Right ventricle myocardium superior (tissue), 1 donor: ENCODE data around the gene RBM38. TPM values are rescaled to one million over a fixed set of nuclear protein-coding genes. Genes with fewer than 3 reads are reported as not detected.

Source experiments
- ATAC-seq: fragments of 200-7000 bp; cut with Tn5 transposase; one replicate; pipeline ENCODE4 v1.9.1; 2020; ENCODE audit warnings: mild to moderate bottlenecking; ENCODE audit not compliant: poor library complexity
- DNase-seq: peaks from one replicate; pipeline ENCODE4 v3.0.0-alpha.2; 2020
- intact Hi-C: fragments of 100-400 bp; cut with DNase I; formaldehyde crosslinking; loops from one replicate; pipeline ENCODE4 v1.11.2; 2022
- total RNA-seq: library from RNA; stranded (reverse); fragmentation: NEBNext Ultra II Directional; extraction: Animal tissue kit (Norgen Biotek cat#: 25700); gene quantifications from one replicate; pipeline ENCODE4 v1.2.1, GENCODE V29; 2021
- donor health status: DM: no; HTN: yes; CAD: no; lungs with severe emphysema.

The RBM38 gene
- total RNA-seq, 1 donor from 2014 or later: 91.5 TPM

DNA sequence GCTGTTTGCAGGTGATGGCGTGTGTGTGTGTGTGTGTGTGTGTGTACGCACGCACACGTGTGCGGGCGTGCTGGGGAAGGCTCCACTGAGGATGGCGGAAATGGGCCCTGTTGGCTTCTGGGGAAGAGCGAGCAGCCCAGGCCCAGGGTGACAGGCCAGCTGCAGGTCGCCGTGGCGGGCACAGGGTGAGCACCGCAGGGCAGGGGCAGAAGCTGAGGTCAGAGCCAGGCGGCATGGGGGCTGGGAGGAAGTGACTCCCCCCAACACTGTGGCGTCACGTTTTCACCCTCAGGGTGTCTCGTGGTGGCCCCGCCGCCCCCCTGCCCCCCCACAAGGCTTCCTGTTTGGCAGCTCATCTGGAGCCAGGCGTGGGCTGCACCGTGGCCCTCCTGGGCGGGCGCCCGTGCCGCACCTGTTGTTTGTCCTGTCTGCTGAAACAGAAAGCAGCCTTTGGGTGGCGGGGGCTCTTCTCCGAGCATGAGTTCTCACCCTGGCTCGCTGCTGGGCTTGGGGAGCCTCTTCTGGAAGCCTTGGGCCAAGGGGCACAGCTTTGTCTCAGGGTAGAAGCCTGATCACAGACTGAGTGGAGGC is 7.1 kb downstream of the RBM38 start:
- peak; percentile 5 for ATAC-seq
- intact Hi-C loops: loop anchor here (5.0 kb wide), 1 partner anchor 59 kb away; no protein-coding TSS in a partner anchor
- peak; percentile 70 for DNase-seq

DNA sequence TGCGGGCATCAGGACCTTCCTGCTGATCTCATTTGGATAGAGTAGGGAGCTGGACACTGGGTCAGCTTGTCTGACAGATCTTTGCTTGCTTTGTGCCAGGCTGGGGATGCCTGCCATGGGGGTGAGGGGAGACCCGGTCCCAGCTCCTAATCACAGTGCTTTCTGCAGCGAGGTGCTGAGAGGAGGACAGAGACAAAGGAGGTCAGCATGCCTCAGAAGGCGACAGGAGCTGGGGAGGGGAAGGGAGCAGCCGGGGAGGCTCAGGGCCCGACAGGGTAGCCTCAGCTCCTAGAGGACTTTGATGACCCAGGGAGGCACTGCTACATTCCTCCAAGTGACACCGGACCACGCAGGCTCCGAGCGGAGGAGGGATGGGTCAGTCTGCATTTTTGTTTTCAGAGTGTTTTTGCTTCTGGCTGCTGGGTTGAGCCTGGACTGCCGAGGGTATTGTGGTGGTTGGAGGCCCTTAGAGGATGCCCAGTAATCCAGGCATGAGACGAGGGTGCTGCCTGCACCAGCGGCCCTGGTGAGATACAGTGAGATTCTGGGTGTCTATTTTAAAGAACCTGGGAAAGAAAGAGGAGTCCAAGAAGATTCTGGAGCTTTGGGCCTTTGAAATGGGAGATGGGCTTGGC is 7.8 kb downstream of the RBM38 start:
- DNase-seq: peak; percentile 15
- intact Hi-C loops: loop anchor here (5.0 kb wide), 1 partner anchor 58 kb away; no protein-coding TSS in a partner anchor
- ATAC-seq: no peak

DNA sequence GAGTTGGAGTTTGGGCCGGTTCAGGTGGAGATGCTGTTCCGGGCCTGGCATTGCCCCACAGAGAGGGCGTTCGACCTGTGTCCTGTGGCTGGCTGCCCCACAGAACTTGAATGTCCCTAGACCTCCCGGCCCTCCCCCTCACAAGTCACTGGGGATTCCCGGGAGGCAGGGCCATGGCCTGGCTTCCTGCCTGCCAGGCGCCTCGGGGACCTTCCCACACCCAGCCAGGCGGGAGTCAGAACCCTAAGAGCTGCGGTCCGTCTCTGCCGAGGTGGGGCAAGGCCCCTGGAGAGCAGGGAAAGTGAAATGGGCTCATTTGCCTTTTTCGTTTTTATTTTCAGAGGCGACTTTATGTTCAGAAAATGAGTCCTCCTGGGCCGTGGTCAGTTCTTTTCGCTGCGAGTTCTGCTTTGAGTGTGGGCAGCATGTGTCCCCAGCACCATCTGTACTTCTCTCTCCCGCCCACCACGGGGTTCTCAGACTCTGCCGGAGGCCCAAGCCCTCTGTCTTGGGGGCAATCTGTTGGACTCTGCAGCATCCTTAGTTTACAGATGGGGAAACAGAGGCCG is 8.5 kb downstream of the RBM38 start:
- intact Hi-C loops: loop anchor here (5.0 kb wide), 1 partner anchor 58 kb away; no protein-coding TSS in a partner anchor
- peak; percentile 67 for DNase-seq
- peak; percentile 30 for ATAC-seq

DNA sequence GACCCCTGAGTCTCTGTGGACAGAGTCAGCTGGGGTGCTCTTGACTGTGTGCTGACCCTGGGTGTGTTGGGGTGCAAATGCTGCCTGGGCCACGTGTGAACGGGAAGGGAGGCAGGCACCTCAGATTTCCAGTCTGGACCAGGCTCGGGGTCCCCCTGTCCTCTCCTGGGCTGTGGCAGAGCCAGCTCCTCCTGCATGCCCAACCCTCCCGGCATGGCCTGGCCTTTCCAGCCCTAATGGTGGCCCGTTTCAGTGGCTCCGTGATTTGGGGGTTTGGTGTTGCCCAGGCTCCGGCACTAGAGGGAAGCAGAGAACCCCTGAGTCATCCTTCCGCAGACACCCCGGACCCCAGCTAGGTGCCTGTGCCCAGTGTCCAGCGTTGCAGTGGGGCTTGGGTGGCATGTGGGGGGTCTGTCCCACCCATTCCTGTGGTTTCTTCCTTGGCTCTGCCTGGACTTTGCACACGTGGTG is 9.1 kb downstream of the RBM38 start:
- DNase-seq: peak; percentile 39
- ATAC-seq: no peak
- intact Hi-C loops: no loop called here

DNA sequence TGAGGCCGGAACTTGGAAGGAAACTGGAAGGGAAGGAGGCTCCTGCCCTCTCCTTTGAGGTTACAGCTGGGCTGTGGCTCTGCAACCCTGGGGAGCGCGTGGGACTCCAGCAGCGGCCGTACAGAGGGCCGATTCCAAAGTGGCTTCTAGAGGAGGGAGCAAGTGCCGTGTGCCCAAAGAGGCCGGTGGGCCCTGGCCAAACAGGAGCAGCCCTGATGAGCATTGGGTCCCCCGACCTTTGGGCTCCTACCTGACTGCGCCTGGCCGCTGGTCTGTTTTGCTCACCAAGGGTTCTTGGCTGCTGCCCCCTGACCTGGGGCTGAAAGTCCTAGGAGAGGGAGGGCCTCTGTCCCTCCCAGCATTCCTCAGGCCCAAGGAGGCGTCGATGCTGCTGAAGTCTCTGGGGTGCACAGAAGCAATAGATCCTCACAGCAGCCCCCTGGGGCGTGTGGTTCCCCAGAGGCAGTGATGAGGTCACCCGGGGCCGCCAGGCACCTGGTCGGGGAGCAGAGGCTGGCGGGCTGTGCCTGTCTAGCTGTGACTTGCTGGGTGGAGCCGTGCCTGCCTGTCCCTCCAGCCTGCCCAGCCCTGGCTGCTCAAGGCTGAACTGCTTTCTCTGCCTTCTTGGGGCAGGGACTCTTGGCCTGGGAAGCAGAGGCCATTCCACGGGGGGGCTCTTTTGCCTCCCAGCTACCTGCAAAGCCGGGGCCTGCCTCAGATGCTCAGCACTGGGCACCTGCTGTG is 9.8 kb downstream of the RBM38 start:
- intact Hi-C loops: no loop called here
- peak; percentile 42 for DNase-seq
- no peak for ATAC-seq

DNA sequence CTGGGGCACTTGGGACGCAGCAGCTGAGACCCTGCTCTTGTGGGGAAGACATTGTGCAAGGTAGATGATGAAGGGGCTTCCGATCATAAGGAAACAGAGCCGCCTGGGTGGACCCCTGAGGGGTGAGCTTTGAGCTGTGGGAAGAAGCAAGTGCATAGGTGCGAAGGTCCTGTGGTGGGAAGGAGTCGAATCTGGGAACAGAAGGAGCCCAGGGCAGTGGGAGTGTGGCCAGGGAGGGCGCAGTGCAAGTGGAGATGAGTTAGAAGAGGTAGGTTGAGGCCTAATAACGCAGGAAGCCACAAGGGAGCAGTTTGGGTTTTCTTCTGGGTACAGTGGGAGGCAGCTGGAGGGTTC is 10.3 kb downstream of the RBM38 start:
- intact Hi-C loops: no loop called here
- ATAC-seq: no peak
- DNase-seq: peak; percentile 16

DNA sequence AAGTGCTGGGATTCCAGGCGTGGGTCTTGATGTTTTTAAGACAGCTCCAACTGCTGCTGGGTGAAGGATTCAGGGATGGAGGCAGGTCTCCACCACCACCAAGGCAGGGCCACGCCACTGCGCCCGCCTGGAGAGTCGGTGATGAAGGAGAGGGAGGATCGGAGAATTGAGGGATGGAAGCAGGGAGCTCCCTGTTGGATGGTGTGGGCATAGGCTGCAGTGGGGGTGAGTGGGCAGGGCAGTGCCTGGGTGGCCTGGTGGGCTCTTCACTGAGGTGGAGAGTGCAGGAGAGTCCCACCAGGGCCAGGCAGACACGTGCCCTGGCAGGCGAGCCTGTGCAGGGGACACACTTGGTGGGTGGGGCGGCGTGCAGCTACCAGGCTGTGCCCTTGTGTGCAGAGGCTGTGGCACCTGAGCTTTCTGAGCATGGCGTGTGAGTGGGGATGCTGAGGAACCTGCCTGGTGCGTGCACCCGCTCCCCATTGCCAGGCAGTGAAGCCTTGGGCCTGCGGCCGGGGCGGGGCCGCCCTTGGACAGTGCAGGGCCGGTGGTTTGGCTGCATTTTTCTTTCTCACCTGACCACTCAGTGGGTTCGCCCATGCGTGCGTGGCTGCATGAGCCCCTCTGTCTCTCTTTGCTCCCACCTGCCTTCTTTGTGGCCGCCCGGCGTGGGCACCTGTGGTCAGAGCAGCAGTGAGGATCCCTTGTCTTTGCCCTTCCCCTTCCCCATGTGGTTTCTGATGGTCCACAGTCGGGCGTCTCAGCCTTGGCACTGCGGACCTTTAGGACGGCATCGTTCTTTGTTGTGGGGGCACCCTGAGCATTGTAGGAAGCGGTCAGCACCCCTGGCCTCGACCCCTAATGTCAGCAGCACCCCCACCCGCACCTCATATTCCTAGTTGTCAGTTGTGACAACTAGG is 11.3 kb downstream of the RBM38 start:
- intact Hi-C loops: no loop called here
- ATAC-seq (no peak), DNase-seq (peak; percentile 17)

DNA sequence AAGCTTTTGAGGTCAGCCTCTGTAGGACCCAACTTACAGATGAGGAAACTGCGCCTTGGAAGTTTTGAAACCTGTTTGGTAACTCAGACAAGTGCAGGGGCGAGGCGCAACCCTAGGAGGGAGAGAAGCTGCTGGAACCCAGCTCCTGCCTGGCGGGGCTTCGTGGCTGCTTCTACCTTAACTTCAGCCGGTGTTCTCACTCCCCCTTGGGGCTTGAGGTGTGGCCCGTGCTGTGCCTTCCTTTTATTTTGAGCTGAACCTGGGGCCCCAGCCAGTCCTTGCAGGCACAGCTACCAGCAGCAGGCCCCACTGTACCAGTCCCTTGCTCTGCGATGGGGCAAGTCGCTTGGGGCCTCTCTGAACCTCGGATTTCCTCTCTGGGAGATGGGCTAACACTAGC is 12.0 kb downstream of the RBM38 start:
- intact Hi-C loops: no loop called here
- DNase-seq: peak; percentile 40
- no peak for ATAC-seq

DNA sequence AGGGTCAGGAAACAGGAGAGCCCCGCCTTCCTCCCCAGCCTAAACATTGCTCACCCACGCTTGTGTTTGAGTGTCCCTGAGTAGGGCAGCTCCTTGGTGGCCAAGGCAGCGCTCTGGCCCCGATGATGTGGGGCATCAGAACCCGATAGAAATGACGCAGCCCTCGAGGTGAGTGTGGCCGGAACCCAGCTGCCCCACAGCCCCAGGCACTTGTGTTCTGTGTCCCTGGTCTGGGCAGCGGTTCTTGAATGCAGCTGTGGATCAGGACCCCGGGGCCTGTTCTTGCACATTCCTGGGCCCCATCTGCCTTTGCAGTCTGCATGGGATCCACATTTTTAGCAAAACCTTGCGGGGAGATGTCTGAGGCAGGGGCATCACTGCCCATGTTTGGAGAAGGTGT is 12.8 kb downstream of the RBM38 start:
- intact Hi-C loops: no loop called here
- ATAC-seq (no peak), DNase-seq (peak; percentile 29)

DNA sequence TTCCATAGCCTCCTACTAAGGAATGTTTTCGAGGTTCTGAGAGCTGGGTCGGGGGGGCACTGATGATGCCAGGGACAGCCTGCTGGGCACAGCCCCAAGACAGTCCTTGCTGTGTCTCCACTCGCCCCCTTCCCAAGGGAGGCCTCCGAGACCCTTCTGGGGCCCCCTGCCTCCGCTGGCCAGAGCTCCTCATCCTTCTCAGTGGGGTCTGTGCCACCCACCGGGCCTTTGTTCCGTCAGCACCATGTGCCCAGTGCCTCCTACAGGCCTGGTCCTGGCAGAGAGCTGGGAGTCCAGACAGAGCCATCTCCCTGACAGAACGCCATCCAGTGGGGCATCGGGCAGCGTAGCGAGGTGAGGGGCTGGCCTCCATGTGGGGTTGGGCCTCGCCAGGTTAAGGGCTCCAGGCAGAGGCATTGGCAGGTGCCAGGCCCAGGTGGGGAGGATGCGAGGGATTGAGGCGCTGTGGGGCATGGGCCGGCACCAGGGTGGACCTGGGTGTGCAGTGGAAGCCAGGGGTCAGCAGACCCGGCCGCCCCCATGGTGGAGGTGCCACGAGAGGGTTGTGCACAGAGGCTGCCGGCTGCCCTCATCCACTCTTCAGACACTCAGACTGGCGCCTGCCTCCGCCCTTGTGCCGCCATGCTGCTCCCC is 13.3 kb downstream of the RBM38 start:
- intact Hi-C loops: no loop called here
- peak; percentile 35 for DNase-seq
- ATAC-seq: no peak

DNA sequence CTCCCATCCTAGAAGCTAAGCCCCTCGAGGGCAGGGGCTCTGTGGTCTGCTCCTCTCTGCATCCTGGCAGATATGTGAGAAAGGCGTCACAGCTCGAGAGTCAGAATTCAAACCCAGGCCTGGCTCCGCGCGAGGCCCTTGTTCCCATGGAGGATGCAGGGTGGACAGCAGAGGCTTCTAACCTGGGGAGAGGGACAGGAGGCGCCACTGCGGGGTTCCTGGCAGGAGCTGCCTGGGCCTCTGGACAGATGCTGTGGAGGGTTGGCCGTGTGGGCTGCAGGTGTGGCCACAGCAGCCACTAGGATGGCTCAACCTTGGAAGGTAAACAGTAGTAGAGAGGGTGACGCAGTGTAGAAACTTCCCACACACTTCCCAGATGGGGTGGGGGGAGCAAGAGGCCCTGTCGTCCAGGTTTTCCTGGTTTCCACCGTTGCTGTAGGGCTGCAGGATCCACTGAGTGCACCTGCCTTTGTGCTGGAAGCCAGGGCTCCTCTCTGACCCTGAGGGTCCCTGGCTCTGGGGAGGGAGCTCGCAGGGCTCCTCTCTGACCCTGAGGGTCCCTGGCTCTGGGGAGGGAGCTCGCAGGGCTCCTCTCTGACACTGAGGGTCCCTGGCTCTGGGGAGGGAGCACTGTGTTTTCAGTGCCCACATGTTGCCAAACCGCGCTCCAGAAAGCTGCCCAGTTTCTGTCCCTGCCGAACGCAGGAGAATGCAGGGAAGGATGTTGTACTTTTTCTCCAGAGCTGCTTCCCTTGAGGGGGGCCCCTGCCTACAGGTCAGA is 14.2 kb downstream of the RBM38 start:
- ATAC-seq (no peak), DNase-seq (peak; percentile 17)
- intact Hi-C loops: no loop called here

DNA sequence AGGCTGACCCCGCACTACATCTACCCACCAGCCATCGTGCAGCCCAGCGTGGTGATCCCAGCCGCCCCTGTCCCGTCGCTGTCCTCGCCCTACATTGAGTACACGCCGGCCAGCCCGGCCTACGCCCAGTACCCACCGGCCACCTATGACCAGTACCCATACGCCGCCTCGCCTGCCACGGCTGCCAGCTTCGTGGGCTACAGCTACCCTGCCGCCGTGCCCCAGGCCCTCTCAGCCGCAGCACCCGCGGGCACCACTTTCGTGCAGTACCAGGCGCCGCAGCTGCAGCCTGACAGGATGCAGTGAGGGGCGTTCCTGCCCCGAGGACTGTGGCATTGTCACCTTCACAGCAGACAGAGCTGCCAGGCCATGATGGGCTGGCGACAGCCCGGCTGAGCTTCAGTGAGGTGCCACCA is 16.4 kb downstream of the RBM38 start:
- DNase-seq (peak; percentile 63), ATAC-seq (peak; percentile 60)
- intact Hi-C loops: no loop called here

DNA sequence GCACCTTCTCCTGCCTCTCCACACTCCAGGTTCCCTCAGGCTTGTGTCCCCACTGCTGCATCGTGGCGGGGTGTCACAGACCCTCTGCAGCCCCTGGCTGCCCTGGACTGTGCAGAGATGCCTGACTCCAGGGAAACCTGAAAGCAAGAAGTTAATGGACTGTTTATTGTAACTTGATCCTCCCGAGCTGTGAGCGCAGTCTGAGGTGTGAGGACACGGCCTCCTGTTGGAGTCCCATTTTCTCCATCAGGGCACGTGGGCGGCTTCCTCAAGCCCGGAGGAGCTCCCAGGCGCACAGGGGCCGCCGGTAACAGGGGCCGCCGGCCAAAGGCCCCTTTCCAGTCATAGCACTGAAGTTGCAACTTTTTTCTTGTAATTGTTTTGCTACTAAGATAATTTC is 16.9 kb downstream of the RBM38 start:
- DNase-seq (no peak), ATAC-seq (no peak)
- intact Hi-C loops: no loop called here

DNA sequence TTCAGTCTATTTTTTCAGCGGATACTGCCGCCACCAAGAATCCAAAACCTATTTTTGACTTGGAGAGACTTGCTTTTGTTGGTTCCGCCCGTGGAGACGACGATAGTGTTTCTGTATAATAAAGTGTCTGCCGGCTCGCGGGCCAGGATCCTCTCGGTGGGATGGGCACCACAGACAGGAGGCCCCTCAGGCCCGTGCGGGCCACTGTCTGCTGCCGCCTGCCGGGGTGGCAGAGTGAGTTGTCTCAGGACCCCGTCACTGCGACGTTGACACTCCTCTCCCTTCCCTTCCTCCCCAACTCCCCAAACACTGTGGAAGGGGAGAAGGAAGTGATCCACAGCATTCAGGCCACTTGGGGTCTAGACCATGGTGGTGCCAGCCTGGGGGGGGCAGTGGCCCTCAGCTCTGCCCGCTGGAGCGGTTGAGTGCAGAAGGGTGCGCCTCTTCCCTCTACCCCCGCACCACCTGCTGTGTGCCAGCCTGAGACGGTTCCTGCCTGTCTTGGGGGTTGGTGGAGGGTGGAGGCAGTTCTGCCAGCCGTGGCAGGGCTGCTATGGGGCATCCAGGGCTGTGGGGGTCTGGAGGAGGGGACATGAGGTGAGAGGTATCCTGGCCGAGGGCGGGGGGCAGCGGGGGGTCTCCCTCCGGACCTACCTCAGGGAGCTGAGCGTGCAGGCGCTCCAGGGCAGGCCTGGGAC is 17.5 kb downstream of the RBM38 start:
- ATAC-seq (no peak), DNase-seq (no peak)

DNA sequence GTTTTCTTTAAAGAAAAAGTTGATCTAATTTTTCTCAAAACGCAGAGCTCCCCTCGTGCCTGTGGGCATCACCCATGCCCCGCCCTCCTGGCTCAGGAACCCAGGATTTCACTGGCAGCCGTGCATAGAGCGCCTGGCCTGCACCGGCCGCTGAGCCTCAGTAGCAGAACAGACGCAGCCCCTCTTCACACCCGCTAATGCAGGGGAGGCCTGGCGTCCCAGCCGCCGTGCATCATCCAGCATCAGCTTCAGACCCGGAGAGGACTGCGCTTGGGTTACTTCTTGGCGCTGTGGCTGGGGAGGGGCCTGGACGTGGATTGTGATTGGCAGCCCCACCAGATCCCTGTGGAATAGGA is 18.1 kb downstream of the RBM38 start:
- intact Hi-C loops: no loop called here
- ATAC-seq (no peak), DNase-seq (no peak)

More for the DNA sequence above, 17.5 kb downstream of the RBM38 start:
- intact Hi-C loops: no loop called here

DNA sequence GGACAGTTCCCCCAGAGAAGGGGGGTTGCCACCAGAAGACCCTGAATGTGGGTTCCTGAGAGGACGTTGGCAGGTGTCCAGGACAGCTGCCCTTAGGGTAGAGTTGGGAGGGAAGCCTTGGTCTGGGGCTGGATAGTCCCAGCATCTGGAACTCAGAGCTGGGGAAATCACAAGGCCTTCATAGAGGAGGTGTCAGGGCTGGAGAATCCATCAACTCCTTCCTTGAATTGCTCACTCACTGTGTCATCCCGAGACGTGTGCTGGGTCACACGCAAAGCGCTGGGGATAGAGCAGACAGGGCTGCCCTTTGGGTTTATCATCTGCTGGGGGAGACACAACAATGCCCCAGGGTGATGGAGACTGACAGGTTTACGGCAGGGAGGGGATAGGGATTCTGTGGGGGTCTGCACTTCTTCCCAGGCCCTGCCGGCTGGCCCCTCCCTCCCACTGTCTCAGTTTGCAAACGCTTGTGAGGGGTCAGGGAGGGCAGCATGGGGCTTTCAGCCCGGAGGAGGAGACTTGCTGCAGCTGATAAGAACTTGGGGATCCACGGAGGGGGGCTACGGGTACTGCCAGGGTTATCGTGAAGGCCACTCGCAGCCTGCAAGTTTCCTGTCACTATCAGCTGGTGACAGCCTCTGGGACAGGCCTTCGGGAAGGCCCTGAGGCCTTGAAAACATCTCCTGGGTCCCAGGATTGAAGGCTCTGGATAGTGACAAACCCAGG is 18.6 kb downstream of the RBM38 start:
- DNase-seq: no peak
- peak; percentile 38 for ATAC-seq
- intact Hi-C loops: no loop called here
